HG02759 (cell line): ENCODE results near the gene ACTR8.

Experiments used
- ATAC-seq: cut with Tn5 transposase; IDR thresholded peaks from one replicate; pipeline ENCODE4 v1.9.1; 2021; ENCODE audit warnings: mild to moderate bottlenecking, moderate library complexity; ENCODE audit not compliant: unreplicated experiment

ACTR8 gene

GRCh38 chr3:53865732-53866499 lies 16.0 kb downstream of the ACTR8 start:
- peak; percentile 61 for ATAC-seq

DNA sequence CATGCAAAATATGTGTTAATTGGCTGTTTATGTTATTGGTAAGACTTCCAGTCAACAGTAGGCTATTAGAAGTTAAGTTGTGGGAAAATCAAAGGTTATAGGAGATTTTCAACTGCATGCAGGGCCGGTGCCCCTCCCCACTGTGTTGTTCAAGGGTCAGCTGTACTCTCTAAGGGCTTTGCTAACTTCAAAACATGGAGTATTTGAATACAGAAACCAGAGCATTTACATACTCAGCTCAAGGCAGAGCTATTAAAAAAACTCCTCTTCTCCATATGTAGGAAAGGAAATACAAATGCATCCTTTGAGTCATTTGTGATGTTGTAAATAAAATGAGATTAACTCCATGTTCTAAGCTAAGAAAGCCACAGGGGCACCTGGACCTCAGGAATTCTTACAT lies 18.8 kb downstream of the ACTR8 start:
- ATAC-seq = no peak

GRCh38 chr3:53862241-53862640 lies 19.7 kb downstream of the ACTR8 start:
- no peak for ATAC-seq

GRCh38 chr3:53860196-53860595 lies 21.8 kb downstream of the ACTR8 start:
- no peak for ATAC-seq

DNA sequence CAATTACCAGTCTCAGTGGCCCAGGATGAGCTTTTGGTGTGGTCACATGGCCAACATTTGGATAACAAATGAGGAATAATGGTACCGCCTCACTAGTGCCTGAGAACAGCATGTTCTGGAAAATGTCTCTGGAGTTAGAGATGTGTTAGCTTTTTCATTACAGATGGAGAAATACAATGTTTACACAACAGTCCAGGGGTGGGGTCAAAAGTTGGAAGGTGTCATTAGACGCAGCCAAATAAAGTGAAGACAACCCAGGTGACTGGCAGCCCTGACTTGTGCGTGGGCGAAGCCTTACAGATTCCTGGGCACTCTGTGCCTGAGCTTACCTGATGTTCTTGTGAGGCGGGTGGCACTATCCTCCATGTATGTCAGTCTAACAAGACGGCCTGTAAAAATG lies 22.8 kb downstream of the ACTR8 start:
- no peak for ATAC-seq

GRCh38 chr3:53858096-53858741 lies 23.7 kb downstream of the ACTR8 start:
- ATAC-seq = no peak

DNA sequence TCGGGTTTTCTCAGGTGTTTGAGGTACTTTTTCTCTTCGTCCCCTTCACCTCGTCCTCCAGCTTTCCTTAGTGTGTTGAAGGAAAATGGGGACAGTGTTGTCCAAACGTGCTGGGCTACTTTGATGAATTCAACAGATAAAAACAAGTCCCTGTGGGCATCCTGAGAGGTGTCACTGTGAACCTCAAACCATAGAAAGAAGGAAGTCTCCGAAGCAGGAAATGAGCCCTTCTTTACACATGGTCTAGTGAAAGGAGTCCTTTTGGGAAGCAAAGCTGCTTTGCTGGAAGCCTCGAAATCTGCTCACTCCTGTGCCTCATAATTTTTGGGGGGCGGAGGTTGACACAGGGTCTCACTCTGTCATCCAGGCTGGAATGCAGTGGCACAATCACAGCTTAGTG lies 25.0 kb downstream of the ACTR8 start:
- ATAC-seq = no peak

GRCh38 chr3:53850895-53851294 lies 31.1 kb downstream of the ACTR8 start:
- no peak for ATAC-seq

DNA sequence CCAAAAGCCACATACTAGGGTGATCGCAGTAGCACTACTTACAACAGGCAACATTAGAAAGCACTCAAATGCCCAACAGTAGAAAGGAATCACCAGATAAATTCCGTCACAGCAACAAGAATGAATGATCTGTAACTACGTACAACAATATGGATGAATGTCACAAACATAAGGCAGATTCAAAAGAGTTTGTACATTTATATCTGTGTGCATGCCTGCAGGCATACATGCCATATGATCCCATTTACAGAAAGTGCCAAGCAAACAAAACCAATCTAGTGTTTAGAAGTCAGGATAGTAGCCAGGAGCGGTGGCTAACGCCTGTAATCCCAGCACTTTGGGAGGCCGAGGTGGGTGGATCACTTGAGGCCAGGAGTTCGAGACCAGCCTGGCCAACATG lies 32.0 kb downstream of the ACTR8 start:
- no peak for ATAC-seq

- no peak for ATAC-seq
Observed at GRCh38 chr3:53846851-53847155, 35.1 kb downstream of the ACTR8 start.

- ATAC-seq = peak; percentile 64
Observed at GRCh38 chr3:53846134-53846850, 35.7 kb downstream of the ACTR8 start, which contains the start of the genes CHDH and IL17RB. CHDH (minus strand) TSS chr3:53846419; CDS start chr3:53824008, 22,411 bp downstream. IL17RB (plus strand) TSS chr3:53846568; CDS start chr3:53846589, 21 bp downstream.

- ATAC-seq = no peak
Observed at GRCh38 chr3:53845881-53846133, 36.1 kb downstream of the ACTR8 start.

GRCh38 chr3:53845103-53845880 lies 36.7 kb downstream of the ACTR8 start:
- ATAC-seq = peak; percentile 23

DNA sequence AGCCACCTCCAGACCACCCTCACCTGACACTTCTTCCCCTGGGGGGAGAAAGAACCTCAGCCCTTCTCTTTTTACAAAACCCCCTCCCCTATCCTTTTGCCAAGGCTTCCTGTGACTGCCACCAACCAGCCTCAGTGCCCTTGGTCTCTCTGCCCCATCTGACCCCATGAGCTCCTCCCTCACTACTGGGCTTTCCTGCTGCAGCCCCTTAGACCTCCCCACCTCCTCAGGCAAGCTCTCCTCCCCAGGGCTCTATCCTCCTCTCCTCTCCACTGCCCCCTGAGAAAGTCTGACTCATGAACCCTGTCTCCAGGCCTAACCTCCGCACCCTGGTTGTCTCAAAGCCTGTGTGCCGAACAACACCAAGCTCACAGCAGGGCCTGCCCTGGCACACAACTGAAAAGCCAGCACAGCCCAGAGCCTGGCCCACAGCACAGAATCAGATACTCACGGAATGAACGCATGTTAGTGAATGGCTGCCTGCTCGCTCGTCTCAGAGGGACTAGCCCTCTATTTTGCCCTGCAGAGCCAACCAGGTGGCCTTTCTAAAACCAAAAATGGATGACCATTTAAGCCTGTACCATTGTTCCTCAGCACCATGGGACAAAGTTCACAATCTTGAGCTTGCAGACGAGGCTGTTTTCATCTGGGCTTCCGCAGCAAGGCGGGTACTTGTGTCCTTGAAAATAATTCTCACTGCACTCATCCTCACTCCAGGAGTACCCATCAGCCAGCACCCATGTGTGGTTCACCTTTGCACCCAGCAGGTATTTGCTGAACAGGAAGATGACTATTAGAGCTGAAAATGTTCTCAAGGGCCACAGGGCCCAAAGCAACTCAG lies 37.5 kb downstream of the ACTR8 start:
- ATAC-seq = no peak

DNA sequence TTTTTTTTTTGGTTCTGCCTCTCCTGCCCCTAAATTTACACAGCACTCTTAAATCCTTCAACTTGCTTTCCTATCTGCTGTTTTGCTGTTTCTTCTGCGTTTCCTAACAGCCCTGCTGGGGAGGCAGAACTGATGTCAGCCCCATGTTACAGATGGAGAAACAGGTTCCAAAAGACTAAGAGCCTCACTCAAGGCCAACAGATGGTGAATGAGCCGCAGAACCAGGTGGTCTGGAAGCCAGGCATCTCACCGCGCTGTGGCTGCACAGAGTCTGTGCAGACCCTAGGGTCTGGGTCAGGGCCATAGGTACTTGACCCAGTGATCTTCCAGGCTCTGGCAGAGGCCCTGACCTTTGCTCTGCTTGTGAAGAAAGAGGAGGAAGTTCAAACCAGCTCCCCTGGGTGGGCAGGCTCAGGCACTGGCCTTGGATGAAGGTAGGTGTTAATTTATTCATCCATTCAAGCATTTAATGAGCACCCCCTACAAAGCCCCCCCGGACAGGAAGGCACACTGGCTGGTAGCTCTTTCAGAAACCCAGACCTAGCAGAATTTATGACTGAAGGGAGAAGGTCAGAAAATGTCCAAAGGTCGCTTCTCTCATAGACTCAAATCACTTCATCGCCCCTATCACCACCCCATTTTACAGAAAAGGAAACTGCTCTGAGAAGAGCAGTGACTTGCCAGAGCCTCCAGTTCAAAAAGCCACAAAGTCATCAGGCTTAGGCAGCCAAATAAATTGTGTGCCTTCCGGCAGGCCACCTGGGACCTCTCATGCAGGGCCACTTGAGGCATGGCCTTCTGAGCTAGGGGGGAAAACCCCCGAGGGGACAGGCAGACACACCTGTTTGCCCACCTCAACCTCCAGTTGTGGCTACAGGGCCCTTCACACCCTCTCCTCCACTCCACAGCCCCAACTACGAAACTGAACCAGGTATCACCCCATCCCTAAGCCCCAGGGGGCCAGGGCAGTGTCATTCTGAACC lies 38.5 kb downstream of the ACTR8 start:
- peak; percentile 46 for ATAC-seq

DNA sequence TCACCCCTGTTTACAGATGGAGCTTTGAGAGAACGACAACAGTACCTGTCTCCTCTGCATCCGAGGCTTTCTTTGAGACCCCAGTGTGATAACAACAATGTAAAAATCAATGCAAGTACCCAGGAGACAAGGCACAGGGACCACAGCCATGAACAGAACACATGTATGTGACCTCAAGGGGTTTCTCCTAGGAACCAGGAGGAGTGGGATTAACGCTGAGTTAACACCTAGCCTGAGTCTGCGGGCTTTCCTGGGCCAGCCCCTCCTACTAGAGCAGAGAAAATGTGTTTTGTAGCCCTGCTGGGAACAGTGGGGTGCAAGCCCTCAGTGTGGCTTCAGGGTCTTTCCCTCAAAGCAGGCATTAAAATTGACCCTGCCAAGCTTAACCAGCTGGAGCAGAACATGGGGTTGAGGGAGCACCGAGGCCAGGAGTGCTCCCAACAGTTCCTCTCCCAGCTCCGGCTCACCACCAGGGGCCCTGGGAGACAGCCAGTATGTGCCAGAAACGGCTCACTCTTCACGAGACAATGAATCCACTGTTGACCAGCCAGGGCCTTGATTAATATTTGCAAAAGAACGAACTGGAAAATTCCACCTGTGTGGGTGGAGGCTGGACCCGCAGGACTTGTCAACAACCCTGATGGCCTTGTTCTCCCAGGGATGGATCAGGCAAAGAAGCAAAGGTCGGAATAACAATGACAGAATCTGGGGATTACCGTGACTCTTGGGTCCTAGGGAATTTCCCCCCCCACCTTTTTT lies 39.3 kb downstream of the ACTR8 start:
- no peak for ATAC-seq

GRCh38 chr3:53841296-53841695 lies 40.7 kb downstream of the ACTR8 start:
- no peak for ATAC-seq

- ATAC-seq = no peak
Observed at GRCh38 chr3:53837331-53837730, 44.6 kb downstream of the ACTR8 start.
